Measurements from ENCODE around the gene NDRG2.

DNA sequence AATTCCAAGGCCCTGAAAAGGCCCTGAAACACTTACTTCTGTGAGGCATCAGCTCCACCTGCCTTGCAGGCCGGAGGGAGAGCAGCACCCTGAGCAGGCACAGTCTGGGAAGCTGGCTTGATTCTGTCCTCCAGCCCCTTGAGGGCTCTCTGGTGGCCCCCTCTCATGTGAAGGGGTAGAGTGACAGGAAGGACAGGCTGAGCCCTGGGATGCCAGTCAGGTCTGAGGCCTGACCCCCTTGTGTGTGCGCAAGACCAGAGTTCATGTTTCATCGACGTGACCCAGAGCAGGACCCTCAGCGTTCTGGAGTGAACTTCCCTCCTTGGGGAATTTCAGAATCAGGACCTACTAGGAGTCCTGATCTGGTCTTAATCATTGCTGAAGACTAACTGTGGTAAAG, 34.0 kb upstream of the NDRG2 start:
- TF ChIP-seq CTCF (IDR thresholded peaks at IDR 0.05 in 8 of 11, conservative IDR thresholded peaks at IDR 0.05 in 3 of 11) (no peak), POLR2A (IDR thresholded peaks at IDR 0.05) (no peak)

All from spleen (tissue), 7 donors.